Keratinocyte (primary cell): Measurements from ENCODE around the gene ECE2.

Experiments
- EZH2 ChIP-seq: IDR thresholded peaks from one replicate; pipeline ENCODE4 v1.6.1; 2012; ENCODE audit warnings: inconsistent platforms, mild to moderate bottlenecking, low read length, moderate library complexity
- TF ChIP-seq, protein P1 (sequence below), 3 experiments: IDR thresholded peaks in 1 of 3; conservative IDR thresholded peaks in 1 of 3; optimal IDR thresholded peaks in 1 of 3; 2 replicates in 2 of 3; 3 replicates in 1 of 3; pipeline versions ENCODE3 to v1.5.1; 2011; ENCODE audit warnings: low read length in 3 of 3, mild to moderate bottlenecking in 3 of 3, moderate library complexity in 2 of 3, control low read depth in 1 of 3, inconsistent platforms in 1 of 3; ENCODE audit not compliant: insufficient read depth in 2 of 3; ENCODE audit errors: extremely low read depth in 1 of 3

DNA sequence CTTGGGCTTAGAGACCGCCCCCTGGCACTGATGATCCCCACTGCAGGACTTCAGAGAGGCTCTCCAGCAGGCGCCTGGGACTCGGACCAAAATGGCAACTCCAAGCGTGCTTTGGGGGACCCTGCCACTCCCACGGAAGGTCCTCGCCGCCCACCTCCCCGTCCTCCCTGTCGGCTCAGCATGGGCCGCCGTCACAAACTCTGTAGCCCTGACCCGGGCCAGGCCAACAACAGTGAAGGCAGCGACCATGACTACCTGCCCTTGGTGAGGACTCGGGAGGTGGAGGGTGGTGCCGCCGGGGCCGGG, 34.7 kb upstream of the ECE2 start:
- TF ChIP-seq, protein P1, sequence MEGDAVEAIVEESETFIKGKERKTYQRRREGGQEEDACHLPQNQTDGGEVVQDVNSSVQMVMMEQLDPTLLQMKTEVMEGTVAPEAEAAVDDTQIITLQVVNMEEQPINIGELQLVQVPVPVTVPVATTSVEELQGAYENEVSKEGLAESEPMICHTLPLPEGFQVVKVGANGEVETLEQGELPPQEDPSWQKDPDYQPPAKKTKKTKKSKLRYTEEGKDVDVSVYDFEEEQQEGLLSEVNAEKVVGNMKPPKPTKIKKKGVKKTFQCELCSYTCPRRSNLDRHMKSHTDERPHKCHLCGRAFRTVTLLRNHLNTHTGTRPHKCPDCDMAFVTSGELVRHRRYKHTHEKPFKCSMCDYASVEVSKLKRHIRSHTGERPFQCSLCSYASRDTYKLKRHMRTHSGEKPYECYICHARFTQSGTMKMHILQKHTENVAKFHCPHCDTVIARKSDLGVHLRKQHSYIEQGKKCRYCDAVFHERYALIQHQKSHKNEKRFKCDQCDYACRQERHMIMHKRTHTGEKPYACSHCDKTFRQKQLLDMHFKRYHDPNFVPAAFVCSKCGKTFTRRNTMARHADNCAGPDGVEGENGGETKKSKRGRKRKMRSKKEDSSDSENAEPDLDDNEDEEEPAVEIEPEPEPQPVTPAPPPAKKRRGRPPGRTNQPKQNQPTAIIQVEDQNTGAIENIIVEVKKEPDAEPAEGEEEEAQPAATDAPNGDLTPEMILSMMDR (optimal IDR thresholded peaks at IDR 0.05 in 1 of 3, IDR thresholded peaks at IDR 0.05 in 1 of 3, conservative IDR thresholded peaks at IDR 0.05 in 1 of 3; ENCODE audit: extremely low read depth in 1 of 3, insufficient read depth in 2 of 3, low read length in 3 of 3), result no peak
- no peak for TF ChIP-seq EZH2
